Measurements from ENCODE around the gene CTNNAL1. TPM values are rescaled to one million over a fixed set of nuclear protein-coding genes. Genes with fewer than 3 reads are reported as not detected.
A peak's percentile ranks its signal among the peaks of the same experiment; 100 is the strongest.

The CTNNAL1 gene
- total RNA-seq, 1 donor from 2014 or later, result 35.2 TPM

DNA sequence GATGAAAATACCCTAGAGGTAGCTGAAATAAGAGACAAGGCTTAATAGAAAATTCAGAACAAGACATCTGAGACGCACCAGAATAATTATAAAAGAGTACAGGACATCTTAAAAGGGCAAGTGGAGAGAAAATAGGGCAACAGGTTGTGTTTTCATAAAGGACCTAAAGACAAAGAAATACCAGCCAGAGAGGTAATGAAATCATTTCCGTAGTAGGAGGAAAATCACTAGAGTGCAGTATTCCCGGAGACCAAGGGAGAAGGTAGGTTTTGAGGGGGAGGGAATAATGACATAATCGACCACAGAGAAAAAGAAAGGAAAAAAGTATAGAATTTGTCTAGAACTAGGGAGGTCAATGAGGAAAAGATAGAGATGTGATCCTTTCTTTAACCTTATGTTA, 26.2 kb upstream of the CTNNAL1 start:
- intact Hi-C loops (cut with DNase I), result no loop called here
- Histone ChIP-seq H3K36me3 (peaks cover 51% of the 10 kb centered on the region), H3K27ac (no peak overlapping the region), H3K4me1 (peaks cover 17% of the 10 kb centered on the region), H3K9me3 (no peaks in the 10 kb centered on the region), H3K27me3 (ENCODE audit: low read depth) (no peaks in the 10 kb centered on the region), H3K4me3 (no peak overlapping the region)
- no peak for TF ChIP-seq CTCF (IDR thresholded peaks at IDR 0.05)
- DNase-seq (no peak), ATAC-seq (no peak)

DNA sequence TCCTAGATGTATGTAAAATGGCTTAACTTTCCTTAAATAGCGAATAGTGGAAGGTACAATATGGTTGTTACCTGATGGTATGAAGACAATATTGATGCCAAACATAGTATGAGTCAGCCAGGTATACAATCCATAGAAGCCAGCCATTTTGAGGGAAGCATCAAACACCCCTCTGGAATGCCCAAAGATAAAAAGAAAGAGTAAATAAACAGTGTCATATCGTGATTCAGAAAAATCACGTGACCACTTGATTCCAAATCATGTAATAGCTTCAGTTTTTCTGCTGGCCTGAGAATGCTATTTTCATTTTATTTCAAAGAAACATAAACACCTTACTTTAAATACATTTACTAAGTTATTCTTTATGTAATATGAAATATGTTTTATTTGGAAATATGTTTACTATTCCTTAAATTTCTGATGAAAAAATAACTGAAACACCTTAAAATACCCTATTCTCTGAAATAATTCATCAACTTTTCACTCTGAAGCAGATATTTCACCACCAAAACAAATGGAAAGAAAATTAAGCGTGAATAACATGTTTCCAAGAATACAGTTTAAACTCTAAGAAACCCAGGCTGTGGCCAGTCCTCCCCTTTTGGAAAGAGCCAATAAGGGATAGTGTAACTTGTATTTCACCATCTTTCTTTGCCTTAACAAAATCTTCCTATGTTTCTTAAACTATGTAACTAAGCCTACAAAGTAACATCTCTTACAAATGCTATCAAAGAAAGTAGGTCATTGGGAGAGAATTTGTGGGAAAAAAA, 24.8 kb upstream of the CTNNAL1 start:
- no peaks in the 10 kb centered on the region for H3K27me3 ChIP-seq (ENCODE audit: low read depth)
- ATAC-seq (no peak), DNase-seq (no peak)
- TF ChIP-seq CTCF (IDR thresholded peaks at IDR 0.05), result no peak
- H3K27ac ChIP-seq, result no peak overlapping the region
- no peak overlapping the region for H3K4me3 ChIP-seq
- no peaks in the 10 kb centered on the region for H3K9me3 ChIP-seq
- intact Hi-C loops (cut with DNase I), result no loop called here
- peaks cover 17% of the 10 kb centered on the region for H3K4me1 ChIP-seq
- H3K36me3 ChIP-seq, result peaks cover 53% of the 10 kb centered on the region

GRCh38 chr9:109036744-109037680, 23.7 kb upstream of the CTNNAL1 start:
- intact Hi-C loops (cut with DNase I), result no loop called here
- ATAC-seq, result peak; percentile 34 to 38
- no peak for DNase-seq
- peaks cover 17% of the 10 kb centered on the region for H3K4me1 ChIP-seq
- no peak overlapping the region for H3K4me3 ChIP-seq
- peaks cover 60% of the 10 kb centered on the region for H3K36me3 ChIP-seq
- TF ChIP-seq CTCF (IDR thresholded peaks at IDR 0.05), result no peak
- no peaks in the 10 kb centered on the region for H3K27me3 ChIP-seq (ENCODE audit: low read depth)
- no peaks in the 10 kb centered on the region for H3K9me3 ChIP-seq
- no peak overlapping the region for H3K27ac ChIP-seq

GRCh38 chr9:109035684-109036423, 22.6 kb upstream of the CTNNAL1 start:
- DNase-seq (no peak), ATAC-seq (peak; percentile 74 to 95)
- Histone ChIP-seq H3K4me3 (no peak overlapping the region), H3K9me3 (no peaks in the 10 kb centered on the region), H3K27me3 (ENCODE audit: low read depth) (no peaks in the 10 kb centered on the region), H3K4me1 (peaks cover 17% of the 10 kb centered on the region), H3K36me3 (peaks cover 72% of the 10 kb centered on the region), H3K27ac (no peak overlapping the region)
- intact Hi-C loops (cut with DNase I), result no loop called here
- no peak for TF ChIP-seq CTCF (IDR thresholded peaks at IDR 0.05)

Data from lower lobe of right lung (tissue), 2 donors.